Osteoblast (primary cell): Measurements from ENCODE around the gene PROX1. TPM values are rescaled to one million over a fixed set of nuclear protein-coding genes. Genes with fewer than 3 reads are reported as not detected.

ENCODE experiments used
- DNase-seq: peaks from one replicate; pipeline ENCODE4 v3.0.0; 2011; ENCODE audit warnings: low spot score, mixed read lengths; ENCODE audit not compliant: insufficient read length; ENCODE audit errors: missing footprints
- H2AFZ ChIP-seq: 2 replicates; pipeline ENCODE4 v1.6.0; 2011; ENCODE audit warnings: mild to moderate bottlenecking, low read length
- H3K27ac ChIP-seq: 2 replicates; pipeline ENCODE4 v1.5.1; 2011; ENCODE audit warnings: mild to moderate bottlenecking, low read depth, low read length, moderate library complexity
- H3K27me3 ChIP-seq: 2 replicates; pipeline ENCODE4 v1.6.0; 2012; ENCODE audit warnings: mild to moderate bottlenecking, control low read depth, inconsistent platforms, low read length, moderate library complexity; ENCODE audit not compliant: insufficient read depth
- H3K36me3 ChIP-seq: 2 replicates; pipeline ENCODE4 v1.5.1; 2011; ENCODE audit warnings: mild to moderate bottlenecking, low read length, control low read depth, moderate library complexity; ENCODE audit not compliant: insufficient read depth
- H3K4me1 ChIP-seq: 2 replicates; pipeline ENCODE4 v1.5.1; 2011; ENCODE audit warnings: mild to moderate bottlenecking, low read length, control low read depth, moderate library complexity; ENCODE audit not compliant: insufficient read depth
- H3K4me2 ChIP-seq: 2 replicates; pipeline ENCODE4 v1.6.0; 2011; ENCODE audit warnings: mild to moderate bottlenecking, low read length; ENCODE audit not compliant: insufficient read depth
- H3K4me3 ChIP-seq: fragments of 200-600 bp; sonication (generic); 3 replicates; pipeline ENCODE4 v1.5.1; 2012; ENCODE audit warnings: mild to moderate bottlenecking, low read length, inconsistent platforms; ENCODE audit not compliant: insufficient read depth
- H3K79me2 ChIP-seq: 2 replicates; pipeline ENCODE4 v1.6.0; 2012; ENCODE audit warnings: mild to moderate bottlenecking, low read length, control low read depth, inconsistent platforms; ENCODE audit not compliant: insufficient read depth
- H3K9me3 ChIP-seq: 2 replicates; pipeline ENCODE4 v1.5.1; 2011; ENCODE audit warnings: low read depth, low read length, control low read depth
- H4K20me1 ChIP-seq: 2 replicates; pipeline ENCODE4 v1.6.0; 2012; ENCODE audit warnings: mild to moderate bottlenecking, low read length, control low read depth; ENCODE audit not compliant: insufficient read depth
- total RNA-seq: library from RNA; depleted of rRNA; stranded (reverse); fragments of >200 nt; gene quantifications from 2 replicates; pipeline ENCODE4 v1.2.3, GENCODE V29; 2012
- TF ChIP-seq, protein P1 (sequence below): IDR thresholded peaks from 2 replicates; pipeline ENCODE4 v1.5.1; 2011; ENCODE audit warnings: mild to moderate bottlenecking, low read depth, low read length, moderate library complexity; ENCODE audit errors: extremely low read depth

PROX1 gene
- total RNA-seq, 1 donor: under 0.01 TPM

- TF ChIP-seq, protein P1, sequence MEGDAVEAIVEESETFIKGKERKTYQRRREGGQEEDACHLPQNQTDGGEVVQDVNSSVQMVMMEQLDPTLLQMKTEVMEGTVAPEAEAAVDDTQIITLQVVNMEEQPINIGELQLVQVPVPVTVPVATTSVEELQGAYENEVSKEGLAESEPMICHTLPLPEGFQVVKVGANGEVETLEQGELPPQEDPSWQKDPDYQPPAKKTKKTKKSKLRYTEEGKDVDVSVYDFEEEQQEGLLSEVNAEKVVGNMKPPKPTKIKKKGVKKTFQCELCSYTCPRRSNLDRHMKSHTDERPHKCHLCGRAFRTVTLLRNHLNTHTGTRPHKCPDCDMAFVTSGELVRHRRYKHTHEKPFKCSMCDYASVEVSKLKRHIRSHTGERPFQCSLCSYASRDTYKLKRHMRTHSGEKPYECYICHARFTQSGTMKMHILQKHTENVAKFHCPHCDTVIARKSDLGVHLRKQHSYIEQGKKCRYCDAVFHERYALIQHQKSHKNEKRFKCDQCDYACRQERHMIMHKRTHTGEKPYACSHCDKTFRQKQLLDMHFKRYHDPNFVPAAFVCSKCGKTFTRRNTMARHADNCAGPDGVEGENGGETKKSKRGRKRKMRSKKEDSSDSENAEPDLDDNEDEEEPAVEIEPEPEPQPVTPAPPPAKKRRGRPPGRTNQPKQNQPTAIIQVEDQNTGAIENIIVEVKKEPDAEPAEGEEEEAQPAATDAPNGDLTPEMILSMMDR: no peak
- Histone ChIP-seq H3K4me3 (no peak overlapping the region), H3K9me3 (no peaks in the 10 kb centered on the region), H3K79me2 (no peaks in the 10 kb centered on the region), H3K36me3 (no peaks in the 10 kb centered on the region), H3K27me3 (no peaks in the 10 kb centered on the region), H4K20me1 (no peaks in the 10 kb centered on the region), H2AFZ (no peak overlapping the region), H3K4me1 (no peaks in the 10 kb centered on the region), H3K27ac (no peak overlapping the region), H3K4me2 (no peak overlapping the region)
- DNase-seq: no peak
These were observed 21.7 kb upstream of the PROX1 start for GRCh38 chr1:213966122-213966521.

GRCh38 chr1:213968146-213968825 is 19.5 kb upstream of the PROX1 start:
- Histone ChIP-seq H4K20me1 (no peaks in the 10 kb centered on the region), H3K27ac (no peak overlapping the region), H3K36me3 (no peaks in the 10 kb centered on the region), H3K4me2 (no peak overlapping the region), H3K27me3 (no peaks in the 10 kb centered on the region), H3K9me3 (no peaks in the 10 kb centered on the region), H2AFZ (no peak overlapping the region), H3K4me1 (no peaks in the 10 kb centered on the region), H3K4me3 (no peak overlapping the region), H3K79me2 (no peaks in the 10 kb centered on the region)
- TF ChIP-seq, protein P1: no peak
- DNase-seq: no peak

DNA sequence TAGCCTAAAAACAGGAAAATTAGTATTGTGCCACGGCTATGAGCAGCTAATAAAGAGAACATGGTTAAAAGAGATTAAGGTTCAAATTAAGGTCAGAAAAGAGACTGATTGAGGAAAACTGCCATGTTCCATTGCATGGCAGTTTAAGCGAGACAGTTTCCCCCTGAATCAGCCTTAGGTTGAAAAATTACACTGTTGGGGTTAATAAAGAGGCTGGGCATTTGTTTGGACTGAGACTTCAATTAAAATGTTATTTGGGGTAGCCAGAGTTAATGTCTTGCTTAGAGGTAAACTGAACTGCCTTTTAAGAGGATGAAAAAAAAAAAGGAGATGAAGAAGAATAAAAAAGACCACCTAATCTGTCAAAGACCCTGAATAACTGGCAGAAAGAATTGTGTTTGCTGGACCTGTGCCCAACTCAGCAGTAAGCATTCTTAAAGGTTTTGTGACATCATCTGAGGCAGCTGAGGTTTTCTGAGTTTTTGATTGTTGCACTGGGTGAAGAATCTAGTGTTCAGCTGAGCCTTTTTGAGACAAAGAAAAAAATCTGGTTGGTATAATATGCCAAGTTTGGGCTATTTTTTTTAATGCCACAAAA is 17.7 kb upstream of the PROX1 start:
- Histone ChIP-seq H3K4me3 (no peak overlapping the region), H4K20me1 (no peaks in the 10 kb centered on the region), H3K9me3 (no peaks in the 10 kb centered on the region), H3K36me3 (no peaks in the 10 kb centered on the region), H2AFZ (no peak overlapping the region), H3K4me1 (no peaks in the 10 kb centered on the region), H3K27ac (no peak overlapping the region), H3K27me3 (no peaks in the 10 kb centered on the region), H3K4me2 (no peak overlapping the region), H3K79me2 (no peaks in the 10 kb centered on the region)
- TF ChIP-seq, protein P1: no peak
- DNase-seq: no peak

DNA sequence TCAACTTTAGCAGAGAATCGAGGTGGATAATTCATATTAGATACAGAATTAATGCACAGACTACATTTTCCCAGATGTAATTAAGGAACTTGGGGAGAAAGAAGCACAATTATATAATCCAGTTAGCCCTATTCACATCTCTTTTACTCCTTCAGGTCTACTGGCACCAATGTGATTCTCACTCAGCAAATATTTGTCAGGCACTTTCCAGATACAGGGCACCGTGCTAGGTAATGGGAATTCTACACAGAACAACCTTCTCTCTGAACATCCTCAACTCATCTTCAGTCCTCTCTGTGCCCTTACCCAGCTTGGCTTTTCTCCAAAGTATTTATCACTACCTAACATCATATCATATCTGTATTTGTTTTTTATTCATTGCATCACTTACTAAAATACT is 15.6 kb upstream of the PROX1 start:
- Histone ChIP-seq H4K20me1 (no peaks in the 10 kb centered on the region), H3K79me2 (no peaks in the 10 kb centered on the region), H3K27ac (no peak overlapping the region), H3K4me1 (no peaks in the 10 kb centered on the region), H3K4me3 (no peak overlapping the region), H3K36me3 (no peaks in the 10 kb centered on the region), H3K9me3 (no peaks in the 10 kb centered on the region), H3K4me2 (no peak overlapping the region), H3K27me3 (no peaks in the 10 kb centered on the region), H2AFZ (no peak overlapping the region)
- TF ChIP-seq, protein P1: no peak
- no peak for DNase-seq
